ENCODE data around the gene ZNF362.
A peak's percentile ranks its signal among the peaks of the same experiment; 100 is the strongest.

ZNF362 gene

DNA sequence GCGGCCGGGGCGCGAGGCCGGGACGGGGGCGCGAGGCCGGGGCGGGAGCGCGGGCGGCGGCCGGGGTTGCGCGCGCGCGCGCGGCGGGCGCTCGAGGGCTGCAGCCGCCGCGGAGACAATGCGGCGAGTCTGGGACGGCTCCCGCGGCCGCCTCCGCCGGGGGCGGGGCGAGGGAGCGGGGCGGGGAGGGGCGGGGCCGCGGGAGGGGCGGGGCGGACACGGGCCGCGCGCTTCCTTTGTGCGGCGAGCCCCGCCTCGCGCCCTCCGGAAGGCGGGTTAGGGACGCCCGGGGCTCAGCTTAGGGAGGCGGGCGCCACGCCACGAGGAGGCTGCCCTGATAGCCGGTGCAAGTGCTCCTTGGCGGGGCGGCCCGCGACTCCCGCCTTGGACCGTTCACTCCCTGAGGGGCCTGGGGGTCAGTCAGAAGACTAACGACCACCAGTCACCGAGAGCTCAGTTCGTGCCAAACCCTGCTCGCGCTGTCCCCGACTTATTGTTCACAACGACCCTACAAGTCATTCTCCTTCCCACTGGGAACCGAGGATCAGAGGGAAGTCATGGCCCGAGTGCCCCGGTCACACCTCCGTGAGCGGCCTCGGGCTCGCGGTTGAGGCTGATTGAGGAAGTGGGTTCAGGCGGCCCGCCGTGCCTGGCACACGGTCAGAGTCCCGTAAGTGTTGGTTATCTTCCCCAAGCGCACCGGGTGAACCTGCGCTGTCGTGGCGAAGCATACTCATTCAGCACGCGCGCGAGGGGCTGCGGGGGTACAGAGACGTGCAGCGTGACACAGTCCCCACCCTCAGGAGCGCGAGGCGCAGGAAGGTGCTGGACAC is 93.7 kb downstream of the ZNF362 start:
- Histone ChIP-seq H3K9me3 (ENCODE audit: control insufficient read depth, insufficient read depth, low read depth, low read length) (no peaks in the 10 kb centered on the region), H3K36me3 (ENCODE audit: control insufficient read depth in 2 of 2, insufficient read depth in 1 of 2, low read length in 2 of 2) (peaks cover 0 to 34% of the 10 kb centered on the region in 2 experiments; a peak in 1 of 3 replicates), H3K4me3 (ENCODE audit: low read depth, low read length) (peak overlapping the region; percentile 66), H3K4me1 (ENCODE audit: control insufficient read depth, insufficient read depth, low read length) (peaks cover 17% of the 10 kb centered on the region), H3K27ac (ENCODE audit: extremely low read depth, low read depth, low read length) (peak overlapping the region; percentile 87; the same call in 1 of the 2 replicates)
- POLR2A ChIA-PET, result interaction anchor here (0.6 to 1.6 kb wide), 17 partner anchors 12 to 1575 kb away, joined by 3 to 9 read pairs (median 4); partner anchors contain the start of gene TRIM62
- CTCF ChIA-PET, result interaction anchor here (0.7 to 0.8 kb wide), 2 partner anchors 12 to 66 kb away, joined by 3 to 4 read pairs; no protein-coding TSS in a partner anchor
- TF ChIP-seq, protein P1, sequence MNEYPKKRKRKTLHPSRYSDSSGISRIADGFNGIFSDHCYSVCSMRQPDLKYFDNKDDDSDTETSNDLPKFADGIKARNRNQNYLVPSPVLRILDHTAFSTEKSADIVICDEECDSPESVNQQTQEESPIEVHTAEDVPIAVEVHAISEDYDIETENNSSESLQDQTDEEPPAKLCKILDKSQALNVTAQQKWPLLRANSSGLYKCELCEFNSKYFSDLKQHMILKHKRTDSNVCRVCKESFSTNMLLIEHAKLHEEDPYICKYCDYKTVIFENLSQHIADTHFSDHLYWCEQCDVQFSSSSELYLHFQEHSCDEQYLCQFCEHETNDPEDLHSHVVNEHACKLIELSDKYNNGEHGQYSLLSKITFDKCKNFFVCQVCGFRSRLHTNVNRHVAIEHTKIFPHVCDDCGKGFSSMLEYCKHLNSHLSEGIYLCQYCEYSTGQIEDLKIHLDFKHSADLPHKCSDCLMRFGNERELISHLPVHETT (tag by site-specific recombination; IDR thresholded peaks at IDR 0.05), result peak; percentile 56; the same call in 1 of the 2 replicates
- TF ChIP-seq ZNF16 (tag by site-specific recombination; IDR thresholded peaks at IDR 0.05; ENCODE audit: low read depth) (no peak), ZNF248 (tag by site-specific recombination; IDR thresholded peaks at IDR 0.05) (no peak), ZNF404 (tag by site-specific recombination; IDR thresholded peaks at IDR 0.05) (no peak), ZNF416 (tag by site-specific recombination; IDR thresholded peaks at IDR 0.05) (0 out of 2 replicates have a peak, but pooled peaks have one; percentile 52), YY2 (tag by site-specific recombination; IDR thresholded peaks at IDR 0.05) (no peak), ZNF335 (tag by site-specific recombination; conservative IDR thresholded peaks at IDR 0.05) (peak; percentile 92), ZFP37 (tag by site-specific recombination; IDR thresholded peaks at IDR 0.05) (peak; percentile 89; the same call in 1 of the 2 replicates), TCF7L2 (IDR thresholded peaks at IDR 0.05; ENCODE audit: borderline replicate concordance, low read depth, low read length) (no peak), GLIS1 (tag by site-specific recombination; IDR thresholded peaks at IDR 0.05) (peak; percentile 38), ZNF394 (tag by site-specific recombination; IDR thresholded peaks at IDR 0.05; ENCODE audit: borderline replicate concordance) (0 out of 2 replicates have a peak, but pooled peaks have one; percentile 42), ZXDB (tag by site-specific recombination; IDR thresholded peaks at IDR 0.05) (peak; percentile 63), ZFP69B (tag by site-specific recombination; IDR thresholded peaks at IDR 0.05) (peak; percentile 51), MYNN (tag by site-specific recombination; IDR thresholded peaks at IDR 0.05; ENCODE audit: borderline replicate concordance) (no peak), ZNF501 (tag by site-specific recombination; IDR thresholded peaks at IDR 0.05) (peak; percentile 91), ZEB2 (tag by site-specific recombination; IDR thresholded peaks at IDR 0.05) (peak; percentile 90), ZNF76 (tag by site-specific recombination; IDR thresholded peaks at IDR 0.05; ENCODE audit: borderline replicate concordance, low read depth) (peak; percentile 52; the same call in 1 of the 2 replicates), KLF1 (tag by site-specific recombination; IDR thresholded peaks at IDR 0.05) (peak; percentile 52), ZBTB20 (tag by site-specific recombination; IDR thresholded peaks at IDR 0.05) (peak; percentile 99), ZNF621 (tag by site-specific recombination; IDR thresholded peaks at IDR 0.05) (no peak), BCL11A (tag by site-specific recombination; IDR thresholded peaks at IDR 0.05; ENCODE audit: low read depth) (no peak)
- TF ChIP-seq, protein P2, sequence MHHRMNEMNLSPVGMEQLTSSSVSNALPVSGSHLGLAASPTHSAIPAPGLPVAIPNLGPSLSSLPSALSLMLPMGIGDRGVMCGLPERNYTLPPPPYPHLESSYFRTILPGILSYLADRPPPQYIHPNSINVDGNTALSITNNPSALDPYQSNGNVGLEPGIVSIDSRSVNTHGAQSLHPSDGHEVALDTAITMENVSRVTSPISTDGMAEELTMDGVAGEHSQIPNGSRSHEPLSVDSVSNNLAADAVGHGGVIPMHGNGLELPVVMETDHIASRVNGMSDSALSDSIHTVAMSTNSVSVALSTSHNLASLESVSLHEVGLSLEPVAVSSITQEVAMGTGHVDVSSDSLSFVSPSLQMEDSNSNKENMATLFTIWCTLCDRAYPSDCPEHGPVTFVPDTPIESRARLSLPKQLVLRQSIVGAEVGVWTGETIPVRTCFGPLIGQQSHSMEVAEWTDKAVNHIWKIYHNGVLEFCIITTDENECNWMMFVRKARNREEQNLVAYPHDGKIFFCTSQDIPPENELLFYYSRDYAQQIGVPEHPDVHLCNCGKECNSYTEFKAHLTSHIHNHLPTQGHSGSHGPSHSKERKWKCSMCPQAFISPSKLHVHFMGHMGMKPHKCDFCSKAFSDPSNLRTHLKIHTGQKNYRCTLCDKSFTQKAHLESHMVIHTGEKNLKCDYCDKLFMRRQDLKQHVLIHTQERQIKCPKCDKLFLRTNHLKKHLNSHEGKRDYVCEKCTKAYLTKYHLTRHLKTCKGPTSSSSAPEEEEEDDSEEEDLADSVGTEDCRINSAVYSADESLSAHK (tag by site-specific recombination; IDR thresholded peaks at IDR 0.05), result peak; percentile 36
- TF ChIP-seq, protein P3, sequence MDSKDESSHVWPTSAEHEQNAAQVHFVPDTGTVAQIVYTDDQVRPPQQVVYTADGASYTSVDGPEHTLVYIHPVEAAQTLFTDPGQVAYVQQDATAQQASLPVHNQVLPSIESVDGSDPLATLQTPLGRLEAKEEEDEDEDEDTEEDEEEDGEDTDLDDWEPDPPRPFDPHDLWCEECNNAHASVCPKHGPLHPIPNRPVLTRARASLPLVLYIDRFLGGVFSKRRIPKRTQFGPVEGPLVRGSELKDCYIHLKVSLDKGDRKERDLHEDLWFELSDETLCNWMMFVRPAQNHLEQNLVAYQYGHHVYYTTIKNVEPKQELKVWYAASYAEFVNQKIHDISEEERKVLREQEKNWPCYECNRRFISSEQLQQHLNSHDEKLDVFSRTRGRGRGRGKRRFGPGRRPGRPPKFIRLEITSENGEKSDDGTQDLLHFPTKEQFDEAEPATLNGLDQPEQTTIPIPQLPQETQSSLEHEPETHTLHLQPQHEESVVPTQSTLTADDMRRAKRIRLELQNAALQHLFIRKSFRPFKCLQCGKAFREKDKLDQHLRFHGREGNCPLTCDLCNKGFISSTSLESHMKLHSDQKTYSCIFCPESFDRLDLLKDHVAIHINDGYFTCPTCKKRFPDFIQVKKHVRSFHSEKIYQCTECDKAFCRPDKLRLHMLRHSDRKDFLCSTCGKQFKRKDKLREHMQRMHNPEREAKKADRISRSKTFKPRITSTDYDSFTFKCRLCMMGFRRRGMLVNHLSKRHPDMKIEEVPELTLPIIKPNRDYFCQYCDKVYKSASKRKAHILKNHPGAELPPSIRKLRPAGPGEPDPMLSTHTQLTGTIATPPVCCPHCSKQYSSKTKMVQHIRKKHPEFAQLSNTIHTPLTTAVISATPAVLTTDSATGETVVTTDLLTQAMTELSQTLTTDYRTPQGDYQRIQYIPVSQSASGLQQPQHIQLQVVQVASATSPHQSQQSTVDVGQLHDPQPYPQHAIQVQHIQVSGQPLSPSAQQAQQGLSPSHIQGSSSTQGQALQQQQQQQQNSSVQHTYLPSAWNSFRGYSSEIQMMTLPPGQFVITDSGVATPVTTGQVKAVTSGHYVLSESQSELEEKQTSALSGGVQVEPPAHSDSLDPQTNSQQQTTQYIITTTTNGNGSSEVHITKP (tag by site-specific recombination; IDR thresholded peaks at IDR 0.05), result peak; percentile 82
- TF ChIP-seq, protein P4, sequence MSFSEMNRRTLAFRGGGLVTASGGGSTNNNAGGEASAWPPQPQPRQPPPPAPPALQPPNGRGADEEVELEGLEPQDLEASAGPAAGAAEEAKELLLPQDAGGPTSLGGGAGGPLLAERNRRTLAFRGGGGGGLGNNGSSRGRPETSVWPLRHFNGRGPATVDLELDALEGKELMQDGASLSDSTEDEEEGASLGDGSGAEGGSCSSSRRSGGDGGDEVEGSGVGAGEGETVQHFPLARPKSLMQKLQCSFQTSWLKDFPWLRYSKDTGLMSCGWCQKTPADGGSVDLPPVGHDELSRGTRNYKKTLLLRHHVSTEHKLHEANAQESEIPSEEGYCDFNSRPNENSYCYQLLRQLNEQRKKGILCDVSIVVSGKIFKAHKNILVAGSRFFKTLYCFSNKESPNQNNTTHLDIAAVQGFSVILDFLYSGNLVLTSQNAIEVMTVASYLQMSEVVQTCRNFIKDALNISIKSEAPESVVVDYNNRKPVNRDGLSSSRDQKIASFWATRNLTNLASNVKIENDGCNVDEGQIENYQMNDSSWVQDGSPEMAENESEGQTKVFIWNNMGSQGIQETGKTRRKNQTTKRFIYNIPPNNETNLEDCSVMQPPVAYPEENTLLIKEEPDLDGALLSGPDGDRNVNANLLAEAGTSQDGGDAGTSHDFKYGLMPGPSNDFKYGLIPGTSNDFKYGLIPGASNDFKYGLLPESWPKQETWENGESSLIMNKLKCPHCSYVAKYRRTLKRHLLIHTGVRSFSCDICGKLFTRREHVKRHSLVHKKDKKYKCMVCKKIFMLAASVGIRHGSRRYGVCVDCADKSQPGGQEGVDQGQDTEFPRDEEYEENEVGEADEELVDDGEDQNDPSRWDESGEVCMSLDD (tag by site-specific recombination; IDR thresholded peaks at IDR 0.05), result peak; percentile 76
- TF ChIP-seq, protein P5, sequence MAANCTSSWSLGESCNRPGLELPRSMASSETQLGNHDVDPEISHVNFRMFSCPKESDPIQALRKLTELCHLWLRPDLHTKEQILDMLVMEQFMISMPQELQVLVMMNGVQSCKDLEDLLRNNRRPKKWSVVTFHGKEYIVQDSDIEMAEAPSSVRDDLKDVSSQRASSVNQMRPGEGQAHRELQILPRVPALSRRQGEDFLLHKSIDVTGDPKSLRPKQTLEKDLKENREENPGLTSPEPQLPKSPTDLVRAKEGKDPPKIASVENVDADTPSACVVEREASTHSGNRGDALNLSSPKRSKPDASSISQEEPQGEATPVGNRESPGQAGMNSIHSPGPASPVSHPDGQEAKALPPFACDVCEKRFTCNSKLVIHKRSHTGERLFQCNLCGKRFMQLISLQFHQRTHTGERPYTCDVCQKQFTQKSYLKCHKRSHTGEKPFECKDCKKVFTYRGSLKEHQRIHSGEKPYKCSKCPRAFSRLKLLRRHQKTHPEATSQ (tag by site-specific recombination; IDR thresholded peaks at IDR 0.05), result peak; percentile 84; the same call in 1 of the 2 replicates

All from HEK293 (cell line).